GM12891 (cell line): ENCODE results near the gene HMGCS1.

Experiments used
- POLR2A ChIP-seq: IDR thresholded peaks from 2 replicates; pipeline ENCODE4 v1.6.1; 2011; ENCODE audit warnings: low read depth, low read length, control low read depth
- POLR2AphosphoS5 ChIP-seq: IDR thresholded peaks from 2 replicates; pipeline ENCODE4 v1.6.1; 2011; ENCODE audit warnings: low read depth, low read length, control low read depth
- TAF1 ChIP-seq: IDR thresholded peaks from 2 replicates; pipeline ENCODE4 v1.6.1; 2011; ENCODE audit warnings: low read depth, low read length, control low read depth

DNA sequence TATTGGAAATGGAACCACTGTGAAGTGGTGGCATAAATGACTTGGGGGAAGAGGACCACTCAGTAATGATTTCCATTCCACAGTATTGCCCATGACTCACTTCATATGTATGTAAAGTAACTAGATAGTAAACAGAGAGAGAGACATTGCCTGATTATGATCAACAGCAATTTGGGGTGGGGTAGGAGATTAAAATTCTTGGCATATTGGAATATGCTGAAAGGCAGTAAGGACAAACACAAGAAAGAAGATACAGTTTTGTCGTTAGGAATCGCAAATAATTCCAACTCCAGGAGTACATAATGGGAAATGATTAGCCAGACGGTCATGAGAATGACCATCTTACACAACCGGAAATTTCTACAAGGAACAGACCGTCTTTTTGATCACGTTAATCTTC is 1.5 kb upstream of the HMGCS1 start:
- TF ChIP-seq POLR2A (no peak), POLR2AphosphoS5 (no peak), TAF1 (no peak)
